GM10847 (cell line): ENCODE results near the gene VILL.

Experiments used
- POLR2A ChIP-seq: IDR thresholded peaks from 2 replicates; pipeline ENCODE4 v1.6.1; 2011; ENCODE audit not compliant: insufficient read length; ENCODE audit errors: extremely low read depth

Gene VILL

GRCh38 chr3:37955918-37956707 lies 34.5 kb upstream of the VILL start:
- TF ChIP-seq POLR2A, result no peak

- TF ChIP-seq POLR2A, result no peak
These were observed 33.7 kb upstream of the VILL start for GRCh38 chr3:37956723-37957538.

GRCh38 chr3:37957539-37957936 lies 33.0 kb upstream of the VILL start:
- no peak for TF ChIP-seq POLR2A

GRCh38 chr3:37961622-37962431 lies 28.8 kb upstream of the VILL start:
- TF ChIP-seq POLR2A, result no peak

- no peak for TF ChIP-seq POLR2A
These were observed 27.6 kb upstream of the VILL start for GRCh38 chr3:37963016-37963415.

GRCh38 chr3:37963635-37964034 lies 27.0 kb upstream of the VILL start:
- TF ChIP-seq POLR2A, result no peak

GRCh38 chr3:37964146-37964545 lies 26.4 kb upstream of the VILL start:
- no peak for TF ChIP-seq POLR2A

GRCh38 chr3:37964716-37965115 lies 25.9 kb upstream of the VILL start:
- no peak for TF ChIP-seq POLR2A

- TF ChIP-seq POLR2A, result no peak
These were observed 23.2 kb upstream of the VILL start for GRCh38 chr3:37967260-37967881.

- TF ChIP-seq POLR2A, result no peak
These were observed 22.4 kb upstream of the VILL start for GRCh38 chr3:37968199-37968598.

GRCh38 chr3:37968813-37969595 lies 21.6 kb upstream of the VILL start:
- TF ChIP-seq POLR2A, result no peak

- TF ChIP-seq POLR2A, result no peak
These were observed 20.9 kb upstream of the VILL start for GRCh38 chr3:37969596-37970100.

- no peak for TF ChIP-seq POLR2A
These were observed 19.8 kb upstream of the VILL start for GRCh38 chr3:37970802-37971201.

GRCh38 chr3:37971467-37971866 lies 19.1 kb upstream of the VILL start:
- TF ChIP-seq POLR2A, result no peak

- no peak for TF ChIP-seq POLR2A
These were observed 17.1 kb upstream of the VILL start for GRCh38 chr3:37973246-37974054.
